ENCODE measurements around the gene KDM8. TPM values are rescaled to one million over a fixed set of nuclear protein-coding genes. Genes with fewer than 3 reads are reported as not detected.

The KDM8 gene
- total RNA-seq, 1 donor from 2014 or later, result 3.2 TPM

GRCh38 chr16:27191352-27191924, 11.9 kb upstream of the KDM8 start:
- intact Hi-C loops (cut with micrococcal nuclease), result no loop called here

GRCh38 chr16:27193300-27193990, 9.9 kb upstream of the KDM8 start:
- no peak overlapping the region for H3K4me3 ChIP-seq
- H3K36me3 ChIP-seq, result no peaks in the 10 kb centered on the region
- intact Hi-C loops (cut with micrococcal nuclease), result no loop called here
- H3K9me3 ChIP-seq (replicated peaks), result no peaks in the 10 kb centered on the region
- DNase-seq, result no peak
- H3K27ac ChIP-seq (replicated peaks), result no peak overlapping the region
- TF ChIP-seq CTCF (IDR thresholded peaks at IDR 0.05; ENCODE audit: borderline replicate concordance), result no peak
- no peaks in the 10 kb centered on the region for H3K4me1 ChIP-seq
- peaks cover 70% of the 10 kb centered on the region for H3K27me3 ChIP-seq (ENCODE audit: low read depth)

More at GRCh38 chr16:27191352-27191924, 11.9 kb upstream of the KDM8 start:
- Histone ChIP-seq H3K27me3 (ENCODE audit: low read depth) (peaks cover 52% of the 10 kb centered on the region), H3K4me1 (no peaks in the 10 kb centered on the region), H3K27ac (replicated peaks) (no peak overlapping the region), H3K36me3 (no peaks in the 10 kb centered on the region), H3K9me3 (replicated peaks) (no peaks in the 10 kb centered on the region), H3K4me3 (no peak overlapping the region)
- no peak for TF ChIP-seq CTCF (IDR thresholded peaks at IDR 0.05; ENCODE audit: borderline replicate concordance)
- DNase-seq, result no peak

GRCh38 chr16:27195076-27195741, 8.1 kb upstream of the KDM8 start:
- H3K36me3 ChIP-seq, result no peaks in the 10 kb centered on the region
- H3K27me3 ChIP-seq (ENCODE audit: low read depth), result peaks cover 55% of the 10 kb centered on the region
- intact Hi-C loops (cut with micrococcal nuclease), result no loop called here
- H3K4me1 ChIP-seq, result no peaks in the 10 kb centered on the region
- H3K9me3 ChIP-seq (replicated peaks), result no peaks in the 10 kb centered on the region
- H3K4me3 ChIP-seq, result no peak overlapping the region
- TF ChIP-seq CTCF (IDR thresholded peaks at IDR 0.05; ENCODE audit: borderline replicate concordance), result no peak
- H3K27ac ChIP-seq (replicated peaks), result no peak overlapping the region
- no peak for DNase-seq

GRCh38 chr16:27195941-27196595, 7.3 kb upstream of the KDM8 start:
- no peak for DNase-seq
- no peak overlapping the region for H3K4me3 ChIP-seq
- no peak overlapping the region for H3K27ac ChIP-seq (replicated peaks)
- no peaks in the 10 kb centered on the region for H3K9me3 ChIP-seq (replicated peaks)
- no peak for TF ChIP-seq CTCF (IDR thresholded peaks at IDR 0.05; ENCODE audit: borderline replicate concordance)
- H3K27me3 ChIP-seq (ENCODE audit: low read depth), result peaks cover 50% of the 10 kb centered on the region
- no peaks in the 10 kb centered on the region for H3K4me1 ChIP-seq
- intact Hi-C loops (cut with micrococcal nuclease), result no loop called here
- no peaks in the 10 kb centered on the region for H3K36me3 ChIP-seq

GRCh38 chr16:27197004-27197403, 6.3 kb upstream of the KDM8 start:
- Histone ChIP-seq H3K27me3 (ENCODE audit: low read depth) (peaks cover 50% of the 10 kb centered on the region), H3K27ac (replicated peaks) (no peak overlapping the region), H3K4me3 (no peak overlapping the region), H3K4me1 (no peaks in the 10 kb centered on the region), H3K36me3 (no peaks in the 10 kb centered on the region), H3K9me3 (replicated peaks) (no peaks in the 10 kb centered on the region)
- no peak for DNase-seq
- TF ChIP-seq CTCF (IDR thresholded peaks at IDR 0.05; ENCODE audit: borderline replicate concordance), result no peak
- intact Hi-C loops (cut with micrococcal nuclease), result no loop called here
